GM19035 (cell line): ENCODE measurements around the gene MPL.
"Not testable (repeated sequence)": the region's sequence is repeated elsewhere in the genome, so short reads cannot be mapped to it uniquely, and the experiment has no call there.

Source experiments
- ATAC-seq: cut with Tn5 transposase; IDR thresholded peaks from one replicate; pipeline ENCODE4 v1.9.1; 2021; ENCODE audit not compliant: unreplicated experiment

The MPL gene

DNA sequence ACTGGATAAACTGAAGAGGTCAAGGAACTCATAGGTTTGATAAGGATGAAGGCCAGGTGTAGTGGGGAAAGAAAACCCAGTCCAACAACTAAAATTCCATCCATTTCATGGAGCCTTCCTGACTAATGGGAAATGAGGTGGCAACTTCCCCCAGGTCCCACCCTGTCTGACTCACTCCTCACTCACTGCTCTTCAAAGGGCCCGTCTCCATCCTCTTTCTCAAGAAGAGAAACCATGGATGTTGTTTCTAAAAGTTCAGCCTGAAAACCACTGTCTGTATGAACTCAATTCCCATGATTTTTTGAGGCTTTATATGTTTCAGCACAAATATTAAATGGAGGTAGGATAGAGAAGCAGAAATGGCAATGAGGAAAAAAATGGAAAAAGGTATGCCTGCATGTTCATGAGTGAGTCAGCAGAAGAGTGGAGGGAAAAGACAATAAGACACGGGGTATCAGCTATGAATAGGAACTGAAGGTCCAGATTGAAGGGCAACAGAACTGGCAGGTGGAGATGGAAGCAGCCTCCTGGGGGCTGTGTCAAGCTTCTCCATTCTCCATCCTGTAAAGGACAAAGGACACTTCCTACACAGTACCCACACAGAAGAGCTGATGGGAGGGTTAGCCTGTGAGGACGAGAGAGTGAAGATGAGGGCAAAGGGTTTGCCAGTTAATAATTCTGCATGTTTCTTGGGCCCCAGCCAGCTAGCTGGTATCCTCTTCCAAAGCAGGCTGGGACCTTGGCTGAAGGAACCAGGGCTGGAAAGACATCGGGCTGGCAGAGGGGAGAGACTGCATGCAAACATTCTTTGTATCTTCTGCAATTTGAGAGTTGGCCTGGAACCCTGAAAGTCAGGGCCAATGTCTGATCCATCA lies 35.7 kb downstream of the MPL start:
- no peak for ATAC-seq

DNA sequence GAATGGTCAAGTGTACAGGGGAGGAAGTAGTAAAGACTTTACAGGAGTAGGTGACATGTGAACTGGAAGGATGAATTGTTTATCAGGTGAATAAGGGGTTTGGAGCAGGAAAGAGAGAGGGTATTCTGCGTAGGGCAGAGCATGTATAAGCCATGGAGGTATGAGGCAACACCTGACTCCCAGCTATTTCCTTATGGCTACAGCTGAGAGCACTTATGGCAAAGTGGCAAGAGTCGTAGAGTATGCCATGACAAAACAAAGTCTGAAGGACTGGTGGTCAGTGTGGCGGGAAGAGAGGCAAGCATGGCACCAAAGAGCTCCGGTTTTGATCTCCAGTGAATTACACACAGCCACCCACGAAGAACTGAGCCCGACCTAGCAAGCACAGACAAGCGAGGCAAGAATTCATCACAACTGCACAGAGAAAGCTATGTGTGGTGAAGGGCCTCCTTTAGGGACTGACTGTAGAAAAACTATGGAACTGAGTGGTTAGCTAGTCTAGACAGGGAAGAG lies 39.2 kb downstream of the MPL start:
- no peak for ATAC-seq

DNA sequence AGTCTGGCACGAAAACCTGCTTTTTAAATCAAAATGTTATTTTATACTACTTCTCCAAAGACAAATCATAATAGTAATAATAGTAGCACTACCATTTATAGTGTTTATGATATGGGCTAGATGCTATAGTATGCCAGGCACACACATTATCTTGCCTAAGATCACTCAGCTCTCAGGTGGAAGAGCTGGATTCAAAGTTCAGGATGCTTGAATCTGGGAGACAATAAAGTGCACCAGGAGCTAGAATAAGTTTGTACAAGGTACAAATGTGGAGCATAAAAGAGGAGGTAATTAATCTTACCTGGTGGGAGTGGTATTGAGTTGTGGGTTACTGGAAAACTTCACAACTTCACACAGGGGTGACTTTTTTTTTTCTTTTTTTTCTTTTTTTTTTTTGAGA lies 40.2 kb downstream of the MPL start:
- ATAC-seq = no peak

DNA sequence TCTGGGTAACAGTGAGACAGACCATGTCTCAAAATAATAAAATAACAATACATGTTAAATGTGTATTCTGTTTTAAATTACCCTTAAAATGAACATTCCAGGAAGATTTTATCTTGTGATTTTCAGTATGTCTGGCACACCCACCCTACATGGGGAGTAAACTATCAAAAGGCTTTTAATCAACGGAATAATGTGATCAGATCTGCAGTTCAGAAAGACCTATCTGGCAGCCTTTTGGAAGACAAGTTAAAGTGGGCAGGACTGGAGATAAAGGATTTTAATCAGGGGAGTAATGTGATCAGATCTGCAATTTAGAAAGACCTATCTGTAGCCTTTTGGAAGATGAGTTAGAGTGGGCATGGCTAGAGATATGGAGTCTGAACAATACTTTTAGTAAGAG lies 41.9 kb downstream of the MPL start:
- no peak for ATAC-seq

DNA sequence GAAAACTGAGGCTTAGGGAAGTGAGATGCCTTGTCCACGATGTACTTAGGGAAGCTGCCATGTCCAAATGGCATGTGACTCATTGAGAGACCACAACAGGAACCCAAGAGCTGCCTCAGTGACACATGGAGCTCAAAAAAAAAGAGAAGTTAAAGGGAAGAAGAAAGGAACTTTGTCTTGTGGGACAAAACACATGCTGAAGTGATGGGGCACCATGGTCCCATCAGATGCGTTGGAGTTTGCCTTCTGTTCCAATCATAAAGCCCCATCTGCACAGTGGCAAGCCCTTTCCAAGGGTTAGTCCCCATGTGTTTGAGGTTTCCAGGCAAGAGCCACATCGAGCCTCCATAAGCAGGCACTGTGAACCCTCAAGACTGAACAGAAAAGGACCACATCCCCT lies 44.0 kb downstream of the MPL start:
- no peak for ATAC-seq

DNA sequence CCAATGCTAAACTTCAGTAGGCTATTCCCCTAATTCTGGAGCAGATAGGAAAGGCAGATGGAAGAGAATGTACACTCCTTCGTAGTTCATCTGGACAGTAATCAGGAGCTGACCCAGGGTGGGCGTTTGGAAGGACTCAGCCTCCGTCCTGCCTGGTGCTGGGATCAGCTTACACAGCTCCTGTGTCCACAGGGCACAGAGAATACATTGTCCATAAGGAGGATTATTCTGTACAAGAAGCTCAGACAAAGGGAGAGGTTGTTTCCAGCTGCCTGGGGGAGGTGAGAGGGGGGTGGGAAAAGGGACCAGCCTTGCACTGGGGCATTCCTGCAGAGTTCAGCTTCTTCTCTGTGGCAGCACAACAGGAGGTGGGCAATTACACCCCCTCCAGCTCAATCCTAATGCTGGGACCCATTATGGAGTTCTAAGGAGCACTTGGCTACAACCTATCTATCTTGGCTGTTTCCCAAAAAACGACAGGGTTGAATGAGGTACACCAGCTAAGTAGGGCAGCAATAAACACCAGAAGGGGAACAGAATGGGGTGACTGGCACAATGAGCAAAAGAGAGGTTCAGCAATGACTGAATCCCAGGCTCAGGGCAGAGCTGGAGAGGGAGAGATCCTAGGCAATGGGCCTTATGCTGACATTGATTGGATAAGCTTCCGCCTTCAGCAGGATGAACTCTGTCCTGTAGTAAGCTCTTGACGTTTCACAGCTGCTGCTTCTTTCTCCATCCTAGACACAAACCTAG lies 44.6 kb downstream of the MPL start:
- no peak for ATAC-seq

DNA sequence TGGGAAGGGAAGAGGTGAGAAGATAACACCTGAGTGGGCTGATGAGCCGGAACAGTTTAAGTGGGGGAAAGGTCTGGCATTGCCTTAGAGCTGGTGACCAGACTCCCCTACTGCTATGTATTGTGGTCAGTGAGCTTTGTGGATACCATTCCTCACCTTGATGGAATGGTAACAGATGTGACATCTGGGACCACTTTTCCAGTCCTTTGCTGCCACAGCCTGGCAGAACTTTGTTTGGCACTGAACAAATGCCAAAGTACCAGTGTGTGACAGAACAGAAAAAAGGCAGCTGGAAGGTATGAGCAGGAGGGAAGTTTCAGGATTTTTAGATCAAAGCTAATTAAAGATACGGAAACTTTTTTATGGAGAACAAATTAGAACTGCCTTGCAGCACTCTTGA lies 45.8 kb downstream of the MPL start:
- no peak for ATAC-seq

DNA sequence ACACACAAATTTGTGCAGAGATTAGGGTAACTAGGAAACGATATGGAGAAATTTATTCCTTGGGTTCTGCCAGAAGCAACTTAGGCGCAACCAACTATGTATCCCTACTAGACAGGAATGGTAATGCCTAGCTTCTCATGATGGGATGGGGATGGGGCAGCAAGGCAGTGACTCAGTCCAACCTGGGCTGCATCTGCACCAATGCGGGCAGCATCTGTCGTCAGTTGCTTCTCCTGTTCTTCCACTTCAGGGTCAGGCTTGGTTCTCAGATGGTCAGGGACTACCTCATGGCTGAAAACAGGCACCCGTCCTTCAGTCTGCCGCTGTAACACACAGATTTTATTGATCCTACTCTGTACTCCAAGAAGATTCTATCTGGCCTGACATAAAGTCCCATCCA lies 49.1 kb downstream of the MPL start:
- ATAC-seq = no peak

DNA sequence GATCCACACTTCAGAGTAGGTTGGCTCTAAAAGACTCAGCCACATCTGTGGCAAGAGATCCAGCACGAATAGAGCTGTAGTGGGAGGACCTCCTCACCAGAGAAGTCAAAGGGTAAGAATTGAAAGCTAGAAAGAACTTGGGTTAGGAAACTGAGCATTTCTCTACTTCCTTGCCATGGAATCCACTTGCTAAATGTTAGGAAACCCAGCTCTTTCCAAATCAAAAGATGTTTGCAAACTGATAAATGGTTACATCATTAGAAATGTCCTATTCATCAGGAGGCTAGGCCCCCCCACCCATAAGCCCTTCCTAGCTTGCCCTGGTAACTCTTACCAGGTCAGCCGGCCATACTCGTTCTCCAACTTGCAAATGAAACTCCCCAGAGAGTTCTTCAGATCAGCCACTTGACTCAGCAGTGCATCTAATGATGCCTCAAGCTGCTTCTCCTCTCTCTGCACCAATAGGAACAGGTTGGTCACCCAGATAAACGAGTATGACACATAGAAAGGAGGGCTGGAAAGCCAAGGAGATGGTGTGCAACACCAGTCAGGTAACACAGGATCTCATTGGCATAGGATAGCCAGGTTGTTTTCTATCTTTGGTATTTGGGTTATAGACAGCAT lies 50.5 kb downstream of the MPL start:
- ATAC-seq = no peak

DNA sequence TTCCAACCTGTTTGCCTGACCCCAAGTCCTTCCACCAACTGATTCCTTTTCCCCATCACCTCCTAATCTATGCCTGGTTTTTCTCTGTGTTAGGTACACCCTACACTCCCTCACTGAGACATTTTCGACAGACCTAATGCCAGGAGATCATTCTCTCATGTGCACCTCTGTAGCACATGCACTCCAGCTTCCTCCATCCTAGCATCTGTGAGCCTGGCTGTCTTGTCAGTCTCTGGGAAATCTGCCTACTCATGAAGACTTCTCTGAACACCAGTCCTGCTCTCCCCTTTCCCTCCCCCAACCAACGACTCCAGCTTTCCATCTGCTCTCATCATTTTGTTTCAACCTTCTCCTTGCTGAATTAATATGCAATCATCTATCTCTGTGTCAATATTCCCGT lies 51.0 kb downstream of the MPL start:
- no peak for ATAC-seq

DNA sequence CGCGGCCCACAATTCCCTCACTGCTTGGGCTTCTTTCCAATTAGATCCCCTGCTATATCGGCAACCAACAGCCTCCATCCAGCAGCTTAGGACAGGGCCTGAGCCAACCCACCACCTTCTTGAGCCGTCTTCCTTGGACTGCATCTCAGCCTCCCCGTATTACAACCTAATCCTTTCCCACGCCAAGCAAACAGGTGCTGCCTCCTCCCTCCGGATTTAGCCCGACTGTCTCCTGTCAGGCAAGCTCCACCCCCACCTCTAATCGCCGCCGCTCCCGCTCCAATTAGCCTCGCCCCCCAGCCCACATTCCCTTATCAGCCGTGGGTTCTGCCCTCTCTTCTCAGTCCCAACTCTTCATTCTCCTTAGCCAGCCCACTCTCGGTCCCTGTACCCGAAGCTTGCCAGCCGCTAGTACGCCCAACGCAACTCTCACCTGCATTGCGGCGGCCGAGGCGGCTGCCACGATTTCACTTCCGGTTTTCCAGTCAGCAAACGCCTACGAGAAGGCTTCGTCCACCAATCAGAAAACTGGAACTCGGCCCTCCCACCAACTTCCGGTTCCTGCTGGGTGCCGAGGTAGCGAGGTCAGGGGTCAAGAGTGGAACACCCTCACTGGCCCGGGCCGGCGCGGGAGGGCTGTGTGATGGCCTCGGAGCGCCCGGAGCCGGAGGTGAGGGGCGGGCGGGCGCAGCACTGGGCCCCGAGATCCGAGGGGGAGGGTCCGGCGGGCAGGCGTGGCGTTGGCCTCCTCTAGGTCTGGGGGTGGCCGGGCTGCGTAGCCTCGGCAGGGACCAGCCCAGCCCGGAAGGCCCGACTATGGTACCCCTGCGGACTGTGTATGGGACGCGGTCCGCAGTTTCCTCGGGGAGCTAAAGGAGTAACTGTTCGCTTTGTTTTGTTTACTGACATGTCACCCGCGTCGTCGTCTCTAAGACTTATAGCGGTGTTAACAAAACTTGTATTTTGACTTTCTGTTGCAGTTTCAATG lies 52.0 kb downstream of the MPL start, which contains the start of the genes MED8 and SZT2:
Gene MED8, minus strand, starts transcription at position 475 of the 988 bp plus-strand sequence. Its CDS starts 36 bp downstream, at position 439.
Gene SZT2, plus strand, starts transcription at position 574 of the 988 bp plus-strand sequence. Its CDS starts 70 bp downstream, at position 644.
- ATAC-seq = peak; percentile 91

DNA sequence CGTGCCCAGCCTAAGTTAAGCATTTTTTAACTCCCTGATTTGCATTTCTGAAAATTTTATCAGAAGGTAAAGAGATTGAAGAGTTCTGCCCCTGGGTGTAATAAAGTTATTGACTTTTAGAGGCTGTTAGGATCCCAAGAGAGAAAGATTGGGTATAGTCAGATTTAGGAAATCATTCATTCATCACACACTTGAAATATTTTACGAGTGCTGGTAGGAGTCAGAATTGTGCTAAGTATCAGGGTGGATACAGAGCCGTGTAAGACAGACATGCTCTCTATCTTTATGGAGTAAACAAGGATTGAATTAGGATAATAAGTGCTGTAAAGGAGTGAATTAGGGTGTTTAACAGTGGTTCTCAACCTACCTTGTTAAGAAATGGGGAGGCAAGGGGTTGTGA lies 55.1 kb downstream of the MPL start:
- no peak for ATAC-seq

DNA sequence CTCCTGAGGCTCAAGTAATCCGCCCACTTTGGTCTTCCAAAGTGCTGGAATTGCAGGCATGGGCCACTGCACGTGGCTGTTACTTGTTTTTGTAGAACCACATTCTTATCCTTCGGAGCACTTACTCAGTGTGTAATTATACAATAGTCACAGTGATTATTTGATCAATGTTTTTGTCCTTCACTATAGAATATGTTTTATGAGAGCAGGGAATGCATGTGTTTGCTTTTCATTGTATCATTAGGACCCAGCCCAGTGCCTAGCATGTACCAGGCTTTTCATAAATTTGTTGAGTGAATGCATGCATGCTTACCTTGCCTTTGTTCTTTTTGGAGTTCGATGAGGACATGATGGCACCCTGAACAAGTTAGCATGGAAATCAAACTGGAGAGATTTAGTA lies 57.9 kb downstream of the MPL start:
- ATAC-seq = no peak

DNA sequence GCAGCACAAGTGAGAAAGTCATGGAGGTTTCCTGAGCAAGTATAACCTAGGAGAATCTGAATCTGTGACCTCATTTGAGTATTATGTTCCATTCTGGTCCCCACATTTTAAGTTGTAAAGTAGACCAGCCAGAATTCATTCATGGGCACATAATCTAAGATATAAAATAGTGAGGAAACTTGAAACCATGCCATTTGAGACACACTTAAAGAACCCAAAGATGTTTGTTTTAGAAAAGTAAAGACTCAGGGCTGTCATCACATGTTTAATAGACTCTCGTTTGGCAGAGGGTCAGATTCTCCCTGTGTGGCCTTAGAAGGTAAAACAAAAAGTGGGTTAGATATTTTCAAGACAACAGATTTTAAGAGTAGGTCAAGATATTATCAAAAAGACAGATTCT lies 58.4 kb downstream of the MPL start:
- no peak for ATAC-seq

DNA sequence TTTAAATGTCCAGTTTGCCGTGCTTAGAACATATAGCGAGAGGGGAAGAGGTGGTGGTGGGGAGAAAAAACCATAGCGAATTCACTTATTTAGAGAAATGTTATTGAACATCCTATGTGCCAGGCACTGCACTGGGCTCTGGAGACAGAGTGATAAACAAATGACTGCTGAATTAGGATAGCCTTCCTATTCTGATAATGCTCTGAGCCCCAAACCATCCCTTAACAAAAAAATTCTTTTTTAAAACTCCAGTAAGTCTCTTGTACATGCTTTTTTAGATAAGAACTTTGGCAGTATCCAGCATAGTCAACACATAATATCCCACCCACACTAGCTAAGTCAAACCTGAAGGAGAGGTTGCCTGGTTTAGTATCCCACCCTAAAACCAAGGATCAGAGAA lies 60.6 kb downstream of the MPL start:
- no peak for ATAC-seq

DNA sequence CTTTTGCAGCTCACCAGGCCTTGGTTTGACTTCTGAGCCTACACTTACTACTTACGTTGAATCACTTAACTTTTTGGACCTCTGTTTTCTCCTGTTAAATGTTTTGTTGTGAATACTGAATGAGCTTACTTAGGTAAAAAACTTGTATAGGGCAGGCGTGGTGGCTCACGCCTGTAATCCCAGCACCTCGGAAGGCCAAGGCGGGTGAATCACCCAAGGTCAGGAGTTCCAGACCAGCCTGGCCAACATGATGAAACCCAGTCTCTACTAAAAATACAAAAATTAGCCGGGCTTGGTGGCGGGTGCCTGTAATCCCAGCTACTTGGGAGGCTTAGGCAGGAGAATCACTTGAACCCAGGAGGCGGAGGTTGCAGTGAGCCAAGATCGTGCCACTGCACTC lies 62.8 kb downstream of the MPL start:
- ATAC-seq = not testable (repeated sequence)

DNA sequence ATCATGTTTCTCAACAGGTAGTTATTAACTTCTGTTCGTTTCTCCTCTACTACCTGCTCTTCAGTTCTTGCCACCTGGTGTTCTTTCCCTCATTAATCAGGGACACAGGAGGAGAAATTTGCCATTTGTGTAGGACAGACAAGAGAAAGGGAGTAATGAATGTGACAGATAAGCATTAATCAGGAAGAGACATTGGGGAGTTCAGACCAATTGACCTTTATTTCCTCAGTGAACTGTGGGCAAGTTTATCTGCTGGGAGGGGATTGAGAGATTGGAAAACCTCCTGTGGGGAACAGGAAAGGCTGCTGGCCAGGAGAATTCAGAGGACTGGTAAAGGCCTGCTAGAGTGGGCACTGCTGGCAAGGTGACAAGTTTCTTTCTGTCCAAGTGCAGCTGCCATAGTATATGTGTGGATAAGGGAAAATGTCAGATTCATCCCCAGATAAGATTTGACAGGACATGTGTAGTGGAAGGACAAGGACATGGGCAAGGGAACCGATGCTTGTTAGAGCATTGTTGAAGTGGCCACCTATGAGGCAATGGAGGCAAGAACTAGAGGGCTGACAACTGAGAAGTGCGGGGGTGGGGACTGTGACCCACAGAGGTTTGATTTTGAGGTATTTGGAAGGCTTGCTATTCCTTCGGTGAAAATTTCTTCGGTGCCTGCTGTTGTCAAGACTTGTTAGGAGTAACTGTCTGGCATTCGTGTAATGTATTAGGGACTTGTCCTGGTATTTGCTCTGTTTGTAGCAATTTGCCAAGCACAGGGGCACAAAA lies 64.7 kb downstream of the MPL start:
- no peak for ATAC-seq
